ENCODE measurements around the gene PREB. TPM values are rescaled to one million over a fixed set of nuclear protein-coding genes. Genes with fewer than 3 reads are reported as not detected.
"Not testable (repeated sequence)": the region's sequence is repeated elsewhere in the genome, so short reads cannot be mapped to it uniquely, and the experiment has no call there.

PREB gene
- total RNA-seq, 4 donors from 2014 or later = 45.5 to 77.9 (median 53.9) TPM

DNA sequence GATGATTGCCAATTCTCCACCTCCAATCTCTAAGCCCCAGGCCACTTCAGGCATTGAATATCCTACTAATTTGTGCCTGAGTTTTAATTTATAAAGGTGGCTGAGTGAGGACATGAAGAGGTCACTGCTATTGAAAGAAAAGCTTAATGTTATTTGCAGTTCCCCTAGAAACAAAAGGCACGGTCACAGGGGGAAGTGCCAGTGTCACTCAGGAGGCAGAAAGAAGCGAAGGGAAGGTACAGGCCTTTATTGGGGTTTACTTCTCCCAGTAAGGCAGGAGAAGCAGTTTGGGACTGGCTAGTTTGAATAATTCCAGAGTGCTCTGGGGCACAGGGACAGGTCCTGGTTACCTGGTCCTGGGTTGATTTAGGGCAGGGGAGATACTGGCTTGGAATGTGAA, 12.5 kb downstream of the PREB start:
- no peak for TF ChIP-seq POLR2A (IDR thresholded peaks at IDR 0.05)
- TF ChIP-seq, protein P1, sequence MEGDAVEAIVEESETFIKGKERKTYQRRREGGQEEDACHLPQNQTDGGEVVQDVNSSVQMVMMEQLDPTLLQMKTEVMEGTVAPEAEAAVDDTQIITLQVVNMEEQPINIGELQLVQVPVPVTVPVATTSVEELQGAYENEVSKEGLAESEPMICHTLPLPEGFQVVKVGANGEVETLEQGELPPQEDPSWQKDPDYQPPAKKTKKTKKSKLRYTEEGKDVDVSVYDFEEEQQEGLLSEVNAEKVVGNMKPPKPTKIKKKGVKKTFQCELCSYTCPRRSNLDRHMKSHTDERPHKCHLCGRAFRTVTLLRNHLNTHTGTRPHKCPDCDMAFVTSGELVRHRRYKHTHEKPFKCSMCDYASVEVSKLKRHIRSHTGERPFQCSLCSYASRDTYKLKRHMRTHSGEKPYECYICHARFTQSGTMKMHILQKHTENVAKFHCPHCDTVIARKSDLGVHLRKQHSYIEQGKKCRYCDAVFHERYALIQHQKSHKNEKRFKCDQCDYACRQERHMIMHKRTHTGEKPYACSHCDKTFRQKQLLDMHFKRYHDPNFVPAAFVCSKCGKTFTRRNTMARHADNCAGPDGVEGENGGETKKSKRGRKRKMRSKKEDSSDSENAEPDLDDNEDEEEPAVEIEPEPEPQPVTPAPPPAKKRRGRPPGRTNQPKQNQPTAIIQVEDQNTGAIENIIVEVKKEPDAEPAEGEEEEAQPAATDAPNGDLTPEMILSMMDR (IDR thresholded peaks at IDR 0.05) = no peak

DNA sequence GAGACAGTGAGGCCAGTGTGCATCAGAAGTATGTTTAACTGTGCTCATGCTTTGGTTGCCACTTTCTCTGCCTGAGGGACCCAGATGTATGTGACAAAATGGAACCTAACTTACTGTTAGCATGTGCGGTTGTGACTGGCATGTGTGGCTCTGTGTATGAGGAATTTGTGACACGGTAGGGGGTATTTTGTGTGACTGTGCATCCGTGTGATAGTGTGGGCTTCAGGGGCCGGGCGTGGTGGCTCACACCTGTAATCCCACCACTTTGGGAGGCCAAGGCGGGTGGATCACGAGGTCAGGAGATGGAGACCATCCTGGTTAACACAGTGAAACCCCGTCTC, 15.1 kb downstream of the PREB start:
- Histone ChIP-seq H3K27me3 (peaks cover 0 to 40% (median 0%) of the 10 kb centered on the region in 4 donors), H3K4me1 (peaks cover 3 to 29% (median 11%) of the 10 kb centered on the region in 3 donors), H3K4me3 (peak overlapping the region; percentile 34 to 67 (median 44))
- intact Hi-C loops (cut with DNase I); H3K27ac ChIP-seq; H3K9me3 ChIP-seq; DNase-seq; H3K36me3 ChIP-seq: not testable (repeated sequence)
- 82 to 84% methylated on average over 8 of the region's 8 CpGs for WGBS, 2 donors

More for the DNA sequence above, 12.5 kb downstream of the PREB start:
- Histone ChIP-seq H3K27me3 (peaks cover 0 to 32% (median 0%) of the 10 kb centered on the region in 4 donors), H3K4me1 (peaks cover 3 to 29% (median 11%) of the 10 kb centered on the region in 3 donors), H3K9me3 (no peaks in the 10 kb centered on the region), H3K4me3 (no peak overlapping the region), H3K27ac (no peak overlapping the region), H3K36me3 (no peaks in the 10 kb centered on the region)
- DNase-seq = no peak
- 80 to 84% methylated on average over 2 of the region's 2 CpGs for WGBS, 2 donors
- intact Hi-C loops (cut with DNase I) = no loop called here

DNA sequence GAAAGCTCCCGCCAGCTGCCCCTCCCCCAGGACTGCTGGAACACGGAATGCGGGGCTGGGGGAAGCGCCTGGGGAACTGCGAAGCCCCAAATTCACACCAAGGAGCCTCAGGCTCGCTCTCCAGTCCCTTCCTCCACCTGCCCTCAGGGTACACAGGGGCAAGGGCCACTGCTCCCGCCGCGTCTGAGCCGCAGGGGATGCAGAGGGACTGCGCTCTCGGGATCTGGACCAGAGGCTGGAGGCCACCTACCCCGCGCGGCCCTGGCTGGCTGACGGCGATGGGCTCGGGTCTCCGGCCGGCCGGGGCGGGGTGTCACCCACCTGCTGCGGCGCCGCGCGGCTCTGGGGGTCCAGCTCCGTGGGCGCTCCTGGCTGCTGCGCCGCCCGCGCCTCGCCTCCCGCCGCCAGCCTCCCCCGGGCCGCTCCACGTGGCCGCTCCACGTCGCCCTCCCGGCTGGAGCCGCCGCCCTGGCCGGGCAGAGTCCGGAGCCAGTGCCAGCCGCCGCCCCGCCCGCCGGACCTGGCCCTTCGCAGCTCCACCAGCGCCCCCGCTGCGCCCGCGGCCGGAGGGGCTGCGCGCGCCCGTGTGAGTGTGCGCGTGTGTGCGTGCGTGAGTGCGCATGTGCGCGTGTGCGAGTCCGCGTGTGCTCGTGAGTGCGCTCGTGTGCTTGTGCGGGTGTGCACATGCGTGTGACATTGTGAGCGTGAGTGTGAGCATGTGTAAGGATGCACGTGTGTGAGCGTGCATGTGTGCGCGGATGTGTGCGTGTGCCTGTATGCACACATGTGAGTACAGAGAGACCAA, 15.7 kb downstream of the PREB start, which contains the start of gene CGREF1:
Gene CGREF1, minus strand, starts transcription at position 604 of the 805 bp plus-strand sequence. CDS start 14,762 bp downstream, outside the sequence.
- intact Hi-C loops (cut with DNase I) = no loop called here
- WGBS, 2 donors = 9 to 46% methylated on average over 4 to 16 of the region's 84 CpGs

DNA sequence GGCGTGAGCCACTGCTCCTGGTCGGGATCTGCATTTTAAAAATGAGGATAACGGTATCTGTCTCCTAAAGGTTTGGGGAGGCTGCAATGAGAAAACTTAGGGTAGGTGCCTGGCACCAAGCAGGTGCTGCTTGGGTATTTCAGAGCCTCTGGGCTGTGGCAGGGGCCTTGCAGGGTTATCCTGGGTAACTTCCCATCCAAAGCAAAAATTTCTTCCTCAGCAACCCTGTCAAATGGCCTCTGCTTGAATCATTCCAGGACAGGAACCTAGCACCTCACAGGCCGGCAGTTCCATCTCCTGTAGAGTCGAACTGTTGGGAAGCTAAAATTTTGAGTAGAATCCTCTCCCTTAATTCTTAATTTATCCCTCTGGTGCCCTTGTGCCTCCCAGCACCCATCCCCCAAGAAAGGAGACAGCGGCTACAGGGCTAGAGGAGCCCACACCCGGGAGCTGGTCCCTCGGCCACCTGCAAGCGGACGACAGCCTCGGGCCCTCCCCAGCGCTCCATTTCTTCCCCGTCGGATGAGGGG, 16.4 kb downstream of the PREB start:
- H3K27me3 ChIP-seq = peaks cover 0 to 40% (median 0%) of the 10 kb centered on the region in 4 donors
- H3K9me3 ChIP-seq = no peaks in the 10 kb centered on the region
- WGBS, 2 donors = 51 to 70% methylated on average over 5 of the region's 14 CpGs
- no peak overlapping the region for H3K27ac ChIP-seq
- H3K4me3 ChIP-seq = peak overlapping the region; percentile 34 to 67 (median 44)
- no peak for DNase-seq
- peaks cover 0 to 18% (median 11%) of the 10 kb centered on the region in 3 donors for H3K4me1 ChIP-seq
- no peak for TF ChIP-seq POLR2A (IDR thresholded peaks at IDR 0.05)
- TF ChIP-seq, protein P1 (IDR thresholded peaks at IDR 0.05) = no peak
- no peaks in the 10 kb centered on the region for H3K36me3 ChIP-seq
- intact Hi-C loops (cut with DNase I) = no loop called here

More for the DNA sequence above, 15.7 kb downstream of the PREB start, which contains the start of gene CGREF1:
- peak within 1 kb of the TSS; percentile 34 to 67 (median 44) for H3K4me3 ChIP-seq
- peaks cover under 1 to 25% (median 11%) of the 10 kb centered on the region in 3 donors for H3K4me1 ChIP-seq
- DNase-seq = no peak
- H3K36me3 ChIP-seq = no peaks in the 10 kb centered on the region
- H3K27ac ChIP-seq = no peak within 1 kb of the TSS
- peaks cover 0 to 40% (median 0%) of the 10 kb centered on the region in 4 donors for H3K27me3 ChIP-seq
- no peaks in the 10 kb centered on the region for H3K9me3 ChIP-seq
- TF ChIP-seq, protein P1 (IDR thresholded peaks at IDR 0.05) = no peak
- no peak for TF ChIP-seq POLR2A (IDR thresholded peaks at IDR 0.05)

DNA sequence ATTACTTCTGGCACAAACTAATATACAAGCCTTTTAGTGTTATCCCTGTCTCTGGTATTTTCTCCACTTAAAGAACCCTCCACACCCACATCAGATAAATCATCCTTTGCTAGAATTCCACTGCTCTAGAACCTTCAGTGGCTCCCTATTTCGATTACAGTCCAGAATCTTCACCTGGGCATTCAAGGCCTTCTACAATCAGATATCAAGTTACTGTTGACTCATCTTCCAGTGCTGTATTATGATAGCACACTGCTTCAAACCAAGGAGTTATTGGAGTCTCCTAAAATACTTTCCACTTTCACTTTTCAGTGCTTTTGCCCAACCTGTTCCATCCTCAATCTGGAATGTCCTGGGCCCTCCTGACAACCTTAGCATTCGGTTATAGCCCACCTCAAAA, 18.9 kb downstream of the PREB start:
- intact Hi-C loops (cut with DNase I) = no loop called here
- 57 to 60% methylated on average over 2 of the region's 2 CpGs for WGBS, 2 donors

DNA sequence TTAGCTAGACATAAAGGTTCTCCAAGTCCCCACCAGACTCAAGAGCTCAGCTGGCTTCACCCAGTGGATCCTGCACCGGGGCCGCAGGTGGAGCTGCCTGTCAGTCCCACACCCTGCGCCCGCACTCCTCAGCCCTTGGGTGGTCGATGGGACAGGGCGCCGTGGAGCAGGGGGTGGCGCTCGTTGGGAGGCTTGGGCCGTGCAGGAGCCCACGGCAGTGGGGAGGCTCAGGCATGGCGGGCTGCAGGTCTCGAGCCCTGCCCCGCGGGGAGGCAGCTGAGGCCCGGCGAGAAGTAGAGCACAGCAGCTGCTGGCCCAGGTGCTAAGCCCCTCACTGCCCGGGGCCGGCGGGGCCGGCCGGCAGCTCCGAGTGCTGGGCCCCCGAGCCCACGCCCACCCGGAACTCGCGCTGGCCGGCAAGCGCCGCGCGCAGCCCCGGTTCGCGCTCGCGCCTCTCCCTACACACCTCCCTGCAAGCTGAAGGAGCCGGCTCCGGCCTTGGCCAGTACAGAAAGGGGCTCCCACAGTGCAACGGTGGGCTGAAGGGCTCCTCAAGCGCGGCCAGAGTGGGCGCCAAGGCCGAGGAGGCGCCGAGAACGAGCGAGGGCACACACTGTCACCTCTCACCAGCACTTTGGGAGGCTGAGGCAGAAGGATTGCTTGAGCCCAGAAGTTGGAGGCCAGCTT, 22.9 kb downstream of the PREB start:
- intact Hi-C loops (cut with DNase I); H3K4me1 ChIP-seq; H3K27me3 ChIP-seq; H3K9me3 ChIP-seq; H3K27ac ChIP-seq; H3K36me3 ChIP-seq; H3K4me3 ChIP-seq; DNase-seq: not testable (repeated sequence)
- no CpG with 5 or more reads among the region's 49 CpGs for WGBS, 2 donors

More for the DNA sequence above, 18.9 kb downstream of the PREB start:
- Histone ChIP-seq H3K36me3 (no peaks in the 10 kb centered on the region), H3K4me1 (peaks cover 0 to 15% (median 11%) of the 10 kb centered on the region in 3 donors), H3K27ac (no peak overlapping the region), H3K27me3 (peaks cover 0 to 40% (median 0%) of the 10 kb centered on the region in 4 donors), H3K9me3 (no peaks in the 10 kb centered on the region), H3K4me3 (no peak overlapping the region)
- DNase-seq = no peak
- TF ChIP-seq, protein P1 (IDR thresholded peaks at IDR 0.05) = no peak
- no peak for TF ChIP-seq POLR2A (IDR thresholded peaks at IDR 0.05)

DNA sequence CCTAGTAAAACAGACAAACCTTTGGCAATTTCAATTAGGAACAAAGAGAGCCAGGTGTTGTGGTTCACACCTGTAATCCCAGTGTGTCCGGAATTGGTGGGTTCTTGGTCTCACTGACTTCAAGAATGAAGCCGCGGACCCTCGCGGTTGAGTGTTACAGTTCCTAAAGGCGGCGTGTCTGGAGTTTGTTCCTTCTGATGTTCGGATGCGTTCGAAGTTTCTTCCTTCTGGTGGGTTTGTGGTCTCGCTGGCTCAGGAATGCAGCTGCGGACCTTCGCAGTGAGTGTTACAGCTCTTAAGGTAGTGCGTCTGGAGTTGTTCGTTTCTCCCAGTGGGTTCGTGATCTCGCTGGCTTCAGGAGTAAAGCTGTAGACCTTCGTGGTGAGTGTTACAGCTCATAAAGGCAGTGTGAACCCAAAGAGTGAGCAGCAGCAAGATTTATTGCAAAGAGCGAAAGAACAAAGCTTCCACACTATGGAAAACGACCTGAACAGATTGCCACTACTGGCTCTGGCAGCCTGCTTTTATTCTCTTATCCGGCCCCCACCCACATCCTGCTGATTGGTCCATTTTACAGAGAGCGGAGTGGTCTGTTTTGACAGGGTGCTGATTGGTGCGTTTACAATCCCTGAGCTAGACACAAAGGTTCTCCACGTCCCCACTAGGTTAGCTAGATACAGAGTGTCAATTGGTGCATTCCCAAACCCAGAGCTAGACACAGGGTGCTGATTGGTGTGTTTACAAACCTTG, 23.7 kb downstream of the PREB start:
- H3K36me3 ChIP-seq; DNase-seq; intact Hi-C loops (cut with DNase I); H3K27ac ChIP-seq; H3K4me1 ChIP-seq; H3K4me3 ChIP-seq; H3K27me3 ChIP-seq; H3K9me3 ChIP-seq: not testable (repeated sequence)
- 83 to 89% methylated on average over 22 to 24 of the region's 24 CpGs for WGBS, 2 donors
